Gastrocnemius medialis (tissue), 4 donors: Measurements from ENCODE around the gene SLC8A3. TPM values are rescaled to one million over a fixed set of nuclear protein-coding genes. Genes with fewer than 3 reads are reported as not detected.
A peak's percentile ranks its signal among the peaks of the same experiment; 100 is the strongest.

Experiments used
- ATAC-seq, 2 donors: fragments of 150-250 bp; one replicate each; pipeline ENCODE4 v1.9.1; 2016
- DNase-seq, 2 donors: peaks; one replicate each; pipeline ENCODE4 v3.0.0-alpha.2; 2019
- H3K27ac ChIP-seq, 4 donors: fragments of 200-600 bp; sonication (generic); 1 replicate in 1 of 4; 2 replicates in 3 of 4; pipeline ENCODE4 v1.5.1; 2016 to 2018; ENCODE audit warnings: mild to moderate bottlenecking in 2 of 4, moderate library complexity in 1 of 4
- H3K27me3 ChIP-seq, 3 donors: fragments of 200-600 bp; sonication (generic) in 2 of 3; 1 replicate in 1 of 3; 2 replicates in 2 of 3; pipeline versions ENCODE4 v1.5.1 to v1.6.0; 2016 to 2019; ENCODE audit warnings: mild to moderate bottlenecking in 1 of 3, moderate library complexity in 1 of 3
- H3K36me3 ChIP-seq, 2 donors: fragments of 200-600 bp; sonication (generic) in 1 of 2; one replicate each; pipeline ENCODE4 v1.5.1; 2017 to 2018
- H3K4me1 ChIP-seq, 2 donors: fragments of 200-600 bp; sonication (generic) in 1 of 2; one replicate each; pipeline ENCODE4 v1.5.1; 2016 to 2017; ENCODE audit warnings: mild to moderate bottlenecking in 2 of 2
- H3K4me3 ChIP-seq, 4 donors: fragments of 200-600 bp; sonication (generic) in 3 of 4; 1 replicate in 1 of 4; 2 replicates in 3 of 4; pipeline ENCODE4 v1.5.1; 2016 to 2019; ENCODE audit warnings: mild to moderate bottlenecking in 2 of 4
- H3K9me3 ChIP-seq, 3 donors: fragments of 200-600 bp; sonication (generic) in 2 of 3; 1 replicate in 1 of 3; 2 replicates in 2 of 3; pipeline ENCODE4 v1.5.1; 2016 to 2019
- CTCF ChIP-seq, 5 experiments: fragments of 450-650 bp in 3 of 5; fragments of 200-600 bp in 2 of 5; sonication (generic) in 2 of 5; IDR thresholded peaks in 4 of 5; conservative IDR thresholded peaks in 1 of 5; 1 replicate in 4 of 5; 2 replicates in 1 of 5; pipeline ENCODE4 v1.5.1; 2016 to 2019; ENCODE audit warnings: antibody characterized with exemption in 5 of 5, mild to moderate bottlenecking in 3 of 5, moderate library complexity in 3 of 5
- POLR2A ChIP-seq, 2 donors: fragments of 450-650 bp; IDR thresholded peaks; one replicate each; pipeline ENCODE4 v1.6.1; 2017; ENCODE audit warnings: antibody characterized with exemption in 2 of 2, mild to moderate bottlenecking in 2 of 2, moderate library complexity in 2 of 2
- in situ Hi-C, 4 donors: fragments of 200-750 bp; cut with MboI; loops; one replicate each; pipeline versions ENCODE4 v1.15.0 to v1.8.0; 2017; ENCODE audit warnings: low sequenced_read_pairs in 4 of 4
- intact Hi-C: fragments of 100-400 bp; cut with DNase I; formaldehyde crosslinking; loops from one replicate; pipeline ENCODE4 v1.15.1; 2023; ENCODE audit warnings: low total_unique reads
- total RNA-seq, 4 donors: library from RNA; depleted of rRNA; stranded (reverse); fragments of >200 nt; gene quantifications; one replicate each; pipeline versions ENCODE4 v1.1.0 to v1.2.3, GENCODE V29; 2016

Gene SLC8A3
- total RNA-seq, 4 donors from 2014 or later = 8.5 to 14.1 (median 12.6) TPM

GRCh38 chr14:70094631-70095030, 94.1 kb downstream of the SLC8A3 start:
- ATAC-seq = no peak
- TF ChIP-seq POLR2A (IDR thresholded peaks at IDR 0.05) (no peak), CTCF (IDR thresholded peaks at IDR 0.05 in 4 of 5, conservative IDR thresholded peaks at IDR 0.05 in 1 of 5) (no peak)

GRCh38 chr14:70094106-70094505, 94.6 kb downstream of the SLC8A3 start:
- Histone ChIP-seq H3K9me3 (no peaks in the 10 kb centered on the region), H3K4me3 (no peak overlapping the region), H3K27ac (no peak overlapping the region), H3K4me1 (peaks cover 33 to 53% of the 10 kb centered on the region in 2 donors), H3K27me3 (no peaks in the 10 kb centered on the region), H3K36me3 (no peaks in the 10 kb centered on the region)
- in situ Hi-C loops (no loop called here), intact Hi-C loops (no loop called here)
- DNase-seq = no peak
- peak in 1 of 2 donors; percentile 55 for ATAC-seq
- TF ChIP-seq POLR2A (IDR thresholded peaks at IDR 0.05) (no peak), CTCF (IDR thresholded peaks at IDR 0.05 in 4 of 5, conservative IDR thresholded peaks at IDR 0.05 in 1 of 5) (no peak)

More at GRCh38 chr14:70094631-70095030, 94.1 kb downstream of the SLC8A3 start:
- Histone ChIP-seq H3K27ac (no peak overlapping the region), H3K4me1 (peaks cover 35 to 59% of the 10 kb centered on the region in 2 donors), H3K9me3 (no peaks in the 10 kb centered on the region), H3K27me3 (no peaks in the 10 kb centered on the region), H3K36me3 (no peaks in the 10 kb centered on the region), H3K4me3 (no peak overlapping the region)
- no peak for DNase-seq
- in situ Hi-C loops = no loop called here
- intact Hi-C loops = no loop called here

- H3K4me3 ChIP-seq = no peak overlapping the region
- H3K27me3 ChIP-seq = no peaks in the 10 kb centered on the region
Measured at GRCh38 chr14:70093156-70093555, 95.6 kb downstream of the SLC8A3 start.

GRCh38 chr14:70087380-70087697, 101.4 kb downstream of the SLC8A3 start:
- Histone ChIP-seq H3K4me3 (no peak overlapping the region), H3K9me3 (no peaks in the 10 kb centered on the region), H3K36me3 (no peaks in the 10 kb centered on the region), H3K4me1 (peaks cover 10 to 19% of the 10 kb centered on the region in 2 donors), H3K27ac (no peak overlapping the region), H3K27me3 (no peaks in the 10 kb centered on the region)
- in situ Hi-C loops (no loop called here), intact Hi-C loops (loop anchor here (1.0 to 2.0 kb wide), 2 partner anchors 101 to 169 kb away; partner anchors contain the start of gene SLC8A3)
- TF ChIP-seq CTCF (IDR thresholded peaks at IDR 0.05 in 4 of 5, conservative IDR thresholded peaks at IDR 0.05 in 1 of 5) (no peak), POLR2A (IDR thresholded peaks at IDR 0.05) (no peak)
- ATAC-seq = no peak
- no peak for DNase-seq

More at GRCh38 chr14:70093156-70093555, 95.6 kb downstream of the SLC8A3 start:
- Histone ChIP-seq H3K4me1 (peaks cover 23 to 44% of the 10 kb centered on the region in 2 donors), H3K9me3 (no peaks in the 10 kb centered on the region), H3K27ac (no peak overlapping the region), H3K36me3 (no peaks in the 10 kb centered on the region)
- TF ChIP-seq POLR2A (IDR thresholded peaks at IDR 0.05) = no peak
- no peak for TF ChIP-seq CTCF (IDR thresholded peaks at IDR 0.05 in 4 of 5, conservative IDR thresholded peaks at IDR 0.05 in 1 of 5)
- in situ Hi-C loops (no loop called here), intact Hi-C loops (no loop called here)
- DNase-seq (no peak), ATAC-seq (no peak)
